Tibial nerve (tissue), 4 donors: ENCODE data around the gene ID3.

Source experiments
- CTCF ChIP-seq, 5 experiments: fragments of 200-600 bp in 3 of 5; fragments of 450-650 bp in 2 of 5; sonication (generic) in 3 of 5; IDR thresholded peaks; one replicate each; pipeline ENCODE4 v1.5.1; 2016 to 2019; ENCODE audit warnings: antibody characterized with exemption in 5 of 5, mild to moderate bottlenecking in 3 of 5, moderate library complexity in 2 of 5
- EP300 ChIP-seq, 2 donors: sonication (generic); formaldehyde crosslinking; IDR thresholded peaks; one replicate each; pipeline ENCODE4 v1.6.1; 2017; ENCODE audit warnings: antibody characterized with exemption in 2 of 2, mild to moderate bottlenecking in 1 of 2

- TF ChIP-seq CTCF (IDR thresholded peaks at IDR 0.05), result no peak
- TF ChIP-seq EP300 (IDR thresholded peaks at IDR 0.05), result no peak
Measured at GRCh38 chr1:23524163-23524562, 35.1 kb downstream of the ID3 start.
